ENCODE measurements around the gene GALNT10. TPM values are rescaled to one million over a fixed set of nuclear protein-coding genes. Genes with fewer than 3 reads are reported as not detected.

Gene GALNT10
- polyA plus RNA-seq, 1 of the 3 experiments (the other 2 are of a cell fraction) = 56.3 TPM

DNA sequence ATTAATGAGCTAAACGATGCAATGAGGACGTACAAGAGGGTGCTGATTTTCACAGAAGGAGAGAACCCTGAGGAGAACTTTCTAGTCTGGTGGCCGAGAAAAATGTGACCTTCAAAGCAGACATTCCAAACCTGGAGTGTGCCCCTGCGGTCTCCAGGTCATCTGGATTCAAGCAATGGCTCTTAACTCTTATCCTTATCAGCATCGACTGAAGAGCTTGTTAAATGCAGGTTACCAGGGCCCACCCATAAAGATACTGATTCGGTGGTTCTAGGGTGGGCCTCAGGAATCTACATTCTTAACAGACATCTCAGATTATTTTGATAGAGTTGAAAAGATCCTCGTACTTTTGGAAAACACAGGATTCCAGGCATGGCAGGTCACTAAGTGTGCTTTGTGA lies 151.7 kb downstream of the GALNT10 start:
- H3K9ac ChIP-seq = no peak overlapping the region
- H3K27ac ChIP-seq (ENCODE audit: low read depth in 2 of 2, low read length in 1 of 2) = no peak overlapping the region
- CTCF ChIA-PET = no interaction called here
- POLR2A ChIA-PET = no interaction called here
- DNase-seq = no peak
- no peak overlapping the region for H2AFZ ChIP-seq (ENCODE audit: low read depth)
- H3K79me2 ChIP-seq (ENCODE audit: insufficient read depth) = peaks cover 36% of the 10 kb centered on the region
- whole genome bisulfite sequencing (ENCODE audit: low lambda C conversion rate) = 91% methylated on average over 7 of the region's 7 CpGs
- H3F3A ChIP-seq (replicated peaks; ENCODE audit: insufficient read depth) = no peaks in the 10 kb centered on the region
- H3K9me3 ChIP-seq = no peaks in the 10 kb centered on the region
- no peaks in the 10 kb centered on the region for H3K27me3 ChIP-seq (ENCODE audit: insufficient read depth)
- no peaks in the 10 kb centered on the region for H3K9me2 ChIP-seq
- H3K36me3 ChIP-seq (replicated peaks in 1 of 2; ENCODE audit: control insufficient read depth in 1 of 2, insufficient read depth in 2 of 2, low read length in 1 of 2) = peaks cover 16 to 29% of the 10 kb centered on the region in 2 experiments
- H3K4me3 ChIP-seq (ENCODE audit: low read depth in 2 of 2, low read length in 1 of 2) = no peak overlapping the region
- no peak for TF ChIP-seq FOSL2 (IDR thresholded peaks at IDR 0.05; ENCODE audit: borderline replicate concordance, low read depth)
- TF ChIP-seq, protein P1, sequence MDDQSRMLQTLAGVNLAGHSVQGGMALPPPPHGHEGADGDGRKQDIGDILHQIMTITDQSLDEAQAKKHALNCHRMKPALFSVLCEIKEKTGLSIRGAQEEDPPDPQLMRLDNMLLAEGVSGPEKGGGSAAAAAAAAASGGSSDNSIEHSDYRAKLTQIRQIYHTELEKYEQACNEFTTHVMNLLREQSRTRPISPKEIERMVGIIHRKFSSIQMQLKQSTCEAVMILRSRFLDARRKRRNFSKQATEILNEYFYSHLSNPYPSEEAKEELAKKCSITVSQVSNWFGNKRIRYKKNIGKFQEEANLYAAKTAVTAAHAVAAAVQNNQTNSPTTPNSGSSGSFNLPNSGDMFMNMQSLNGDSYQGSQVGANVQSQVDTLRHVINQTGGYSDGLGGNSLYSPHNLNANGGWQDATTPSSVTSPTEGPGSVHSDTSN (IDR thresholded peaks at IDR 0.05) = no peak
- no peak for TF ChIP-seq JUND (IDR thresholded peaks at IDR 0.05)
- no peak for TF ChIP-seq MXI1 (IDR thresholded peaks at IDR 0.05; ENCODE audit: low read depth, low read length)
- TF ChIP-seq, protein P2, sequence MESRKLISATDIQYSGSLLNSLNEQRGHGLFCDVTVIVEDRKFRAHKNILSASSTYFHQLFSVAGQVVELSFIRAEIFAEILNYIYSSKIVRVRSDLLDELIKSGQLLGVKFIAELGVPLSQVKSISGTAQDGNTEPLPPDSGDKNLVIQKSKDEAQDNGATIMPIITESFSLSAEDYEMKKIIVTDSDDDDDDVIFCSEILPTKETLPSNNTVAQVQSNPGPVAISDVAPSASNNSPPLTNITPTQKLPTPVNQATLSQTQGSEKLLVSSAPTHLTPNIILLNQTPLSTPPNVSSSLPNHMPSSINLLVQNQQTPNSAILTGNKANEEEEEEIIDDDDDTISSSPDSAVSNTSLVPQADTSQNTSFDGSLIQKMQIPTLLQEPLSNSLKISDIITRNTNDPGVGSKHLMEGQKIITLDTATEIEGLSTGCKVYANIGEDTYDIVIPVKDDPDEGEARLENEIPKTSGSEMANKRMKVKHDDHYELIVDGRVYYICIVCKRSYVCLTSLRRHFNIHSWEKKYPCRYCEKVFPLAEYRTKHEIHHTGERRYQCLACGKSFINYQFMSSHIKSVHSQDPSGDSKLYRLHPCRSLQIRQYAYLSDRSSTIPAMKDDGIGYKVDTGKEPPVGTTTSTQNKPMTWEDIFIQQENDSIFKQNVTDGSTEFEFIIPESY (IDR thresholded peaks at IDR 0.05; ENCODE audit: borderline replicate concordance, low read depth) = no peak
- TF ChIP-seq FOXJ3 (CRISPR knock-in tag; IDR thresholded peaks at IDR 0.05) = no peak
- TF ChIP-seq, protein P3, sequence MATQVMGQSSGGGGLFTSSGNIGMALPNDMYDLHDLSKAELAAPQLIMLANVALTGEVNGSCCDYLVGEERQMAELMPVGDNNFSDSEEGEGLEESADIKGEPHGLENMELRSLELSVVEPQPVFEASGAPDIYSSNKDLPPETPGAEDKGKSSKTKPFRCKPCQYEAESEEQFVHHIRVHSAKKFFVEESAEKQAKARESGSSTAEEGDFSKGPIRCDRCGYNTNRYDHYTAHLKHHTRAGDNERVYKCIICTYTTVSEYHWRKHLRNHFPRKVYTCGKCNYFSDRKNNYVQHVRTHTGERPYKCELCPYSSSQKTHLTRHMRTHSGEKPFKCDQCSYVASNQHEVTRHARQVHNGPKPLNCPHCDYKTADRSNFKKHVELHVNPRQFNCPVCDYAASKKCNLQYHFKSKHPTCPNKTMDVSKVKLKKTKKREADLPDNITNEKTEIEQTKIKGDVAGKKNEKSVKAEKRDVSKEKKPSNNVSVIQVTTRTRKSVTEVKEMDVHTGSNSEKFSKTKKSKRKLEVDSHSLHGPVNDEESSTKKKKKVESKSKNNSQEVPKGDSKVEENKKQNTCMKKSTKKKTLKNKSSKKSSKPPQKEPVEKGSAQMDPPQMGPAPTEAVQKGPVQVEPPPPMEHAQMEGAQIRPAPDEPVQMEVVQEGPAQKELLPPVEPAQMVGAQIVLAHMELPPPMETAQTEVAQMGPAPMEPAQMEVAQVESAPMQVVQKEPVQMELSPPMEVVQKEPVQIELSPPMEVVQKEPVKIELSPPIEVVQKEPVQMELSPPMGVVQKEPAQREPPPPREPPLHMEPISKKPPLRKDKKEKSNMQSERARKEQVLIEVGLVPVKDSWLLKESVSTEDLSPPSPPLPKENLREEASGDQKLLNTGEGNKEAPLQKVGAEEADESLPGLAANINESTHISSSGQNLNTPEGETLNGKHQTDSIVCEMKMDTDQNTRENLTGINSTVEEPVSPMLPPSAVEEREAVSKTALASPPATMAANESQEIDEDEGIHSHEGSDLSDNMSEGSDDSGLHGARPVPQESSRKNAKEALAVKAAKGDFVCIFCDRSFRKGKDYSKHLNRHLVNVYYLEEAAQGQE (IDR thresholded peaks at IDR 0.05; ENCODE audit: low read depth, low read length) = no peak
- TF ChIP-seq, protein P4, sequence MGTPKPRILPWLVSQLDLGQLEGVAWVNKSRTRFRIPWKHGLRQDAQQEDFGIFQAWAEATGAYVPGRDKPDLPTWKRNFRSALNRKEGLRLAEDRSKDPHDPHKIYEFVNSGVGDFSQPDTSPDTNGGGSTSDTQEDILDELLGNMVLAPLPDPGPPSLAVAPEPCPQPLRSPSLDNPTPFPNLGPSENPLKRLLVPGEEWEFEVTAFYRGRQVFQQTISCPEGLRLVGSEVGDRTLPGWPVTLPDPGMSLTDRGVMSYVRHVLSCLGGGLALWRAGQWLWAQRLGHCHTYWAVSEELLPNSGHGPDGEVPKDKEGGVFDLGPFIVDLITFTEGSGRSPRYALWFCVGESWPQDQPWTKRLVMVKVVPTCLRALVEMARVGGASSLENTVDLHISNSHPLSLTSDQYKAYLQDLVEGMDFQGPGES (IDR thresholded peaks at IDR 0.05; ENCODE audit: low read depth, low read length) = no peak
- no peaks in the 10 kb centered on the region for H3K4me1 ChIP-seq (ENCODE audit: control insufficient read depth in 1 of 2, insufficient read depth in 2 of 2, low read depth in 1 of 2, low read length in 1 of 2)
- no peak overlapping the region for H3K4me2 ChIP-seq
- no peaks in the 10 kb centered on the region for H4K20me1 ChIP-seq (ENCODE audit: insufficient read depth)

DNA sequence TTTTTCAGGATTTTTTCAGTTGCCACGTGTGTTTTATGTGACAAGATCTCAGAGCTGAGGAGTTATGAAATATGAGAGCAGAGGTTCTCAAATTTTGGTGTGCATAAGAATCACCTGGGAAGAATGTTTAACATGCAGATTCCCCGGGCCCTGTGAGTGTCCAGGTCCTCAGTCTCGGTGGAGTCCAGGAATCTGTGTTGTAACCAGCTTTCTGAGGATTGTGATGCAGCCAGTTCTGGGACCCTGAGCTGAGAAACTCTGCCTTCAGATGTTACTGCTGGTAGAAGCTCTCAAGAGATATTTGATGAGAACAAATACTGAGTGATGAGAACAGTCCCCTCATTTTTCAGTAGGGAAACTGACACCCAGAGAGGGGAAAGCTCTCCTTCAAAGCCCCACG lies 152.4 kb downstream of the GALNT10 start:
- H3K4me3 ChIP-seq (ENCODE audit: low read depth in 2 of 2, low read length in 1 of 2) = no peak overlapping the region
- no peak for DNase-seq
- H3K27me3 ChIP-seq (ENCODE audit: insufficient read depth) = no peaks in the 10 kb centered on the region
- 96% methylated on average over 4 of the region's 4 CpGs for WGBS (ENCODE audit: low lambda C conversion rate)
- no peak overlapping the region for H3K27ac ChIP-seq (ENCODE audit: low read depth in 2 of 2, low read length in 1 of 2)
- no peaks in the 10 kb centered on the region for H3F3A ChIP-seq (replicated peaks; ENCODE audit: insufficient read depth)
- ChIA-PET POLR2A (no interaction called here), CTCF (no interaction called here)
- no peaks in the 10 kb centered on the region for H3K9me3 ChIP-seq
- no peak overlapping the region for H3K4me2 ChIP-seq
- peaks cover 15 to 24% of the 10 kb centered on the region in 2 experiments for H3K36me3 ChIP-seq (replicated peaks in 1 of 2; ENCODE audit: control insufficient read depth in 1 of 2, insufficient read depth in 2 of 2, low read length in 1 of 2)
- no peaks in the 10 kb centered on the region for H3K4me1 ChIP-seq (ENCODE audit: control insufficient read depth in 1 of 2, insufficient read depth in 2 of 2, low read depth in 1 of 2, low read length in 1 of 2)
- H3K79me2 ChIP-seq (ENCODE audit: insufficient read depth) = peaks cover 33% of the 10 kb centered on the region
- H4K20me1 ChIP-seq (ENCODE audit: insufficient read depth) = no peaks in the 10 kb centered on the region
- no peak overlapping the region for H3K9ac ChIP-seq
- H3K9me2 ChIP-seq = no peaks in the 10 kb centered on the region
- H2AFZ ChIP-seq (ENCODE audit: low read depth) = no peak overlapping the region
- TF ChIP-seq GABPA (IDR thresholded peaks at IDR 0.05; ENCODE audit: low read depth) (no peak), CHD2 (IDR thresholded peaks at IDR 0.05; ENCODE audit: low read length, partially characterized antibody) (no peak), JUND (IDR thresholded peaks at IDR 0.05) (no peak), NFIC (IDR thresholded peaks at IDR 0.05; ENCODE audit: borderline replicate concordance) (no peak), RCOR1 (IDR thresholded peaks at IDR 0.05; ENCODE audit: low read length) (no peak), SIN3A (IDR thresholded peaks at IDR 0.05; ENCODE audit: borderline replicate concordance, low read depth, low read length) (no peak), RFX5 (IDR thresholded peaks at IDR 0.05; ENCODE audit: low read length) (no peak)
- TF ChIP-seq, protein P5, sequence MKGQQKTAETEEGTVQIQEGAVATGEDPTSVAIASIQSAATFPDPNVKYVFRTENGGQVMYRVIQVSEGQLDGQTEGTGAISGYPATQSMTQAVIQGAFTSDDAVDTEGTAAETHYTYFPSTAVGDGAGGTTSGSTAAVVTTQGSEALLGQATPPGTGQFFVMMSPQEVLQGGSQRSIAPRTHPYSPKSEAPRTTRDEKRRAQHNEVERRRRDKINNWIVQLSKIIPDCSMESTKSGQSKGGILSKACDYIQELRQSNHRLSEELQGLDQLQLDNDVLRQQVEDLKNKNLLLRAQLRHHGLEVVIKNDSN (IDR thresholded peaks at IDR 0.05; ENCODE audit: borderline replicate concordance, low read depth) = no peak
- TF ChIP-seq, protein P3 (IDR thresholded peaks at IDR 0.05; ENCODE audit: low read depth, low read length) = no peak
